ENCODE results near the gene CBX2. TPM values are rescaled to one million over a fixed set of nuclear protein-coding genes. Genes with fewer than 3 reads are reported as not detected.

CBX2 gene
- total RNA-seq, 1 experiment from 2014 or later, result 24.5 TPM

Other genes starting within 250 kb of the CBX2 start
- gene RBFOX3, start 167.1 kb upstream of the CBX2 start, total RNA-seq (2014; rRNA removed; shearing (Covaris generic)), result 0.10 TPM in 1 of 2 replicates, not detected in the other
- not detected in 2 replicates for gene ENPP7, start 47.2 kb upstream of the CBX2 start, total RNA-seq (2014; rRNA removed; shearing (Covaris generic))
- gene CBX8, start 18.9 kb downstream of the CBX2 start, total RNA-seq (2014; rRNA removed; shearing (Covaris generic)), result 7.0 and 14.6 TPM in 2 replicates
- gene CBX4, start 61.3 kb downstream of the CBX2 start, total RNA-seq (2014; rRNA removed; shearing (Covaris generic)), result 16.0 and 18.7 TPM in 2 replicates